Psoas muscle (tissue), 8 donors: ENCODE measurements around the gene RRP15. TPM values are rescaled to one million over a fixed set of nuclear protein-coding genes. Genes with fewer than 3 reads are reported as not detected.

ENCODE experiments used
- ATAC-seq, 4 donors: fragments of 200-7000 bp; cut with Tn5 transposase; one replicate each; pipeline ENCODE4 v1.9.1; 2020; ENCODE audit warnings: moderate library complexity in 3 of 4, mild to moderate bottlenecking in 2 of 4
- DNase-seq, 2 donors: peaks; one replicate each; pipeline ENCODE4 v3.0.0-alpha.2; 2020
- H3K27ac ChIP-seq: fragments of 200-600 bp; one replicate; pipeline ENCODE4 v1.8.0; 2022
- H3K27me3 ChIP-seq, 3 donors: fragments of 200-600 bp in 1 of 3; one replicate each; pipeline versions ENCODE4 v1.6.1 to v1.8.0; 2013 to 2022; ENCODE audit warnings: low read length in 2 of 3, mild to moderate bottlenecking in 2 of 3, moderate library complexity in 1 of 3; ENCODE audit not compliant: insufficient read depth in 3 of 3
- H3K36me3 ChIP-seq, 2 donors: fragments of 200-600 bp in 1 of 2; one replicate each; pipeline versions ENCODE4 v1.6.1 to v1.8.0; 2013 to 2022; ENCODE audit warnings: low read depth in 1 of 2, mild to moderate bottlenecking in 1 of 2, moderate library complexity in 1 of 2; ENCODE audit not compliant: insufficient read depth in 1 of 2
- H3K4me1 ChIP-seq: fragments of 200-600 bp; one replicate; pipeline ENCODE4 v1.8.0; 2022
- H3K4me3 ChIP-seq: fragments of 200-600 bp; one replicate; pipeline ENCODE4 v1.8.0; 2022; ENCODE audit warnings: mild to moderate bottlenecking
- H3K9me3 ChIP-seq: fragments of 200-600 bp; one replicate; pipeline ENCODE4 v1.8.0; 2022
- CTCF ChIP-seq: fragments of 200-600 bp; IDR thresholded peaks from one replicate; pipeline ENCODE4 v1.8.0; 2022; ENCODE audit warnings: antibody characterized with exemption
- WGBS, 3 donors: extraction: QIAGEN DNeasy Blood & Tissue Kit; methylation state at CpG; one replicate each; pipeline versions ENCODE4 v1.1.6 to v1.1.7; 2013; 5-methylcytosine and 5-hydroxymethylcytosine counted together
- intact Hi-C, 2 donors: fragments of 100-400 bp; cut with DNase I; formaldehyde crosslinking; loops; one replicate each; pipeline versions ENCODE4 v1.11.0 to v1.14.2; 2022
- polyA plus RNA-seq, 3 donors: library from polyadenylated mRNA; stranded (reverse); fragments of 200-250 nt; gene quantifications; one replicate each; pipeline ENCODE4 v1.2.3, GENCODE V29; 2013
- total RNA-seq, 4 donors: library from RNA; stranded (reverse); fragmentation: NEBNext Ultra II Directional in 2 of 4; extraction: Animal tissue kit (Norgen Biotek cat#: 25700) in 2 of 4; gene quantifications; one replicate each; pipeline versions ENCODE4 v1.2.1 to v1.2.4, GENCODE V29; 2021 to 2023
- donor health status: healthy with polysubstance abuse.
- donor health status: DM: no; HTN: no; CAD: no; lungs with moderate emphysema.
- donor health status: Bipolar disorder and iron deficiency.
- donor health status: healthy.
- donor health status: DM: yes; HTN: yes; CAD: no.
- donor health status: DM: no; HTN: no; CAD: no.
- donor health status: DM: no; HTN: no; CAD: no.
- donor health status: DM: yes; HTN: yes; CAD: no.

RRP15 gene
- total and polyA plus RNA-seq, 7 donors: 10.1 to 58.4 (median 32.0) TPM

DNA sequence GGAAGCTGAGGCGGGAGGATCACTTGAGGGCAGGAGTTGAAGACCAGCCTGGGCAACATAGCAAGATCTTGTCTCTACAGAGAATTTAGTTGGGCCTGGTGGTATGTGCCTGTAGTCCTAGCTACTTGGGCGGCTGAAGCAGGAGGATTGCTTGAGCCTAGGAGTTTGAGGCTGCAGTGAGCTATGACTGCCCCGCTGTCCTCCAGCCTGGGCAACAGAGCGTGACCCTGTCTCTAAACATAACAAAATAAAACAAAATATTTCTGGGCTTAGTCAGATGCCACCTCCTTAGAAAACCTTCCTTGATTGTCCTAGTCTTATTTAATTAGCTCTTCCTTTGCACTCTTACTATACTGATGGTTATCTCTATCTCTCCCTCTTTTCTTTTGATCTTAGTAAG, 68.6 kb downstream of the RRP15 start:
- no peak for TF ChIP-seq CTCF
- Histone ChIP-seq H3K27ac (peak overlapping the region; percentile 13), H3K4me1 (peaks cover 51% of the 10 kb centered on the region), H3K9me3 (no peaks in the 10 kb centered on the region), H3K27me3 (no peaks in the 10 kb centered on the region), H3K4me3 (no peak overlapping the region), H3K36me3 (no peaks in the 10 kb centered on the region)
- ATAC-seq: no peak
- 81 to 94% (median 93%) methylated on average over 4 of the region's 4 CpGs for WGBS, 3 donors
- intact Hi-C loops: no loop called here
- no peak for DNase-seq

- Histone ChIP-seq H3K4me3 (no peak overlapping the region), H3K36me3 (no peaks in the 10 kb centered on the region), H3K27ac (peak overlapping the region; percentile 13), H3K4me1 (peaks cover 41% of the 10 kb centered on the region), H3K9me3 (no peaks in the 10 kb centered on the region), H3K27me3 (no peaks in the 10 kb centered on the region)
- no peak for ATAC-seq
- intact Hi-C loops: no loop called here
- no peak for TF ChIP-seq CTCF
- no peak for DNase-seq
- 29 to 45% (median 31%) methylated on average over 4 of the region's 4 CpGs for WGBS, 3 donors
Observed at GRCh38 chr1:218355278-218355677, 70.2 kb downstream of the RRP15 start.

DNA sequence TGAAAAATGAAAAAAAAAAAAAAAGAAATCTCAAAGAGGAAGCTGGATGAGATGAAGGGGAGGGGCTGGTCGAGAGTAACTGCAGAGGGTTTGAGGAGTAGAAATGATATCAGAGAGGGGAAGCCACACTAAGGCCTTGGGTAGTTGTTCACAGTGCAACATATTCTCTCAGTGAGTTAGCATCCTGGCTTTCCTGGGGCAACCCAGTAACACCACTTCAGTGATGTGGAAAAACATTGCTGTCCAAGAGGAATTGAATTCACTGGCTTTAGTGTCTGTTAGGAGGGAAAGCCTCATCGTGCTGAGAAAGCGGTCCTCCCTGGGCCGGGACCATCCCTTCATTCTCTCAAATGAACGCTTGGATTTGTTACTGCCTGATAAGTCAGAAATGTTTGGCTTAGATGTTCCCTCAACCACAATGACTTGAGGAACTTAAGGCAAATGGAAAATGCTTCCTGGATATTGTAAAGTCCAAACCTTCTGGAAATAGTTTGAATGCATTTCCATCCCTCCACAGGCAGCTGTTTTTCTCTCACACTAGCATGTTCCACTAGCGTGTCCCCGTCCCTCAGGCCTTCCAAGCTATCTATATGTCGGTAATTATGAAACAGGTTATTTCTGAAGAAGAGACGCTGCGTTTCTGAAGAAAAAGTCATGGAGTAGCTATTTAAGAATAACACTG, 72.3 kb downstream of the RRP15 start:
- no peaks in the 10 kb centered on the region for H3K27me3 ChIP-seq
- WGBS, 3 donors: 42 to 66% (median 52%) methylated on average over 10 of the region's 10 CpGs
- H3K27ac ChIP-seq: peak overlapping the region; percentile 43
- no peaks in the 10 kb centered on the region for H3K9me3 ChIP-seq
- H3K4me3 ChIP-seq: peak overlapping the region; percentile 23
- intact Hi-C loops: no loop called here
- ATAC-seq (peak in 3 of 4 donors; percentile 14 to 39 (median 33)), DNase-seq (no peak)
- H3K36me3 ChIP-seq: no peaks in the 10 kb centered on the region
- no peak for TF ChIP-seq CTCF
- H3K4me1 ChIP-seq: peaks cover 40% of the 10 kb centered on the region

DNA sequence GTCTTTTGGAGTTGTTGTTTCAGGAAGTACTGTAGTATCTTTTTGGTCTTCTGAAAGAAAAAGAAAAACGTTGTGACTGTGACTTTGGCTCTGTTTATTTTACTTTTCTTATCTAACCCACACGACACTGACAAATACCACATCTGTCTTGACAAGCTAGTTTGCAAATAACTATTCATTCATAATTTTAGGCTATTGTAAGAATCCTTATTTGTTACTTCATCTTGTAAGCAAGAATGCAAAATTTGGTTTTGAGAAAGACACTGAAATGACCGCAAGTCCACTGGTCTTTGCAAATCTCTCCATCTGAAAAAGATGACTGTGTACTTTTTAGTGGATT, 72.8 kb downstream of the RRP15 start:
- WGBS, 3 donors: 44 to 65% (median 52%) methylated on average over 3 of the region's 3 CpGs
- H3K4me3 ChIP-seq: peak overlapping the region; percentile 23
- TF ChIP-seq CTCF: no peak
- H3K4me1 ChIP-seq: peaks cover 42% of the 10 kb centered on the region
- ATAC-seq: no peak
- intact Hi-C loops: no loop called here
- H3K9me3 ChIP-seq: no peaks in the 10 kb centered on the region
- DNase-seq: no peak
- no peaks in the 10 kb centered on the region for H3K36me3 ChIP-seq
- no peaks in the 10 kb centered on the region for H3K27me3 ChIP-seq
- H3K27ac ChIP-seq: peak overlapping the region; percentile 43
